PC-9 (cell line): ENCODE results near the gene RHOBTB1.

Source experiments
- EZH2 ChIP-seq: fragments of 200-600 bp; sonication (generic); IDR thresholded peaks from 2 replicates; pipeline ENCODE4 v1.8.0; 2017; ENCODE audit warnings: antibody characterized with exemption, low read depth
- TF ChIP-seq, protein P1 (sequence below): fragments of 200-600 bp; sonication (generic); conservative IDR thresholded peaks from 2 replicates; pipeline ENCODE4 v1.6.1; 2017; ENCODE audit warnings: mixed run types, antibody characterized with exemption, mild to moderate bottlenecking, moderate library complexity

DNA sequence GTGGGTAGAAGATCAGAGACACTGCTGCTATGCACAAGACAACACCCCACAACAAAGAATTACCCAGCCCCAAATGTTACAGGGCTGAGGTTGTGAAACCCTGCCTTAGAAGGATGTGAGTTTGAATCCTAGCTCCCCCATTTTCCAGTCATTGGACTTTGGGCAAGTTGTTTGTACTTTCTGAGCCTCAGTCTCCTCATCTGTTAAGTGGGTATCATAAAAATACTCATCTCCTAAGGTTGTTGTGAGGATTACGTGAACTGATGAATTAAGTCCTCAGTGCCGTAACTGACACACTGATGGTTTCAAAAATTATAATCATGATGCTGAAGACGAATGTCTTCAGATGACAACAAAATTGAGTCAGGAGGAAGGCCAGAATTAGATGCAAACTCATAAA, 30.3 kb downstream of the RHOBTB1 start:
- TF ChIP-seq EZH2 = no peak
- TF ChIP-seq, protein P1, sequence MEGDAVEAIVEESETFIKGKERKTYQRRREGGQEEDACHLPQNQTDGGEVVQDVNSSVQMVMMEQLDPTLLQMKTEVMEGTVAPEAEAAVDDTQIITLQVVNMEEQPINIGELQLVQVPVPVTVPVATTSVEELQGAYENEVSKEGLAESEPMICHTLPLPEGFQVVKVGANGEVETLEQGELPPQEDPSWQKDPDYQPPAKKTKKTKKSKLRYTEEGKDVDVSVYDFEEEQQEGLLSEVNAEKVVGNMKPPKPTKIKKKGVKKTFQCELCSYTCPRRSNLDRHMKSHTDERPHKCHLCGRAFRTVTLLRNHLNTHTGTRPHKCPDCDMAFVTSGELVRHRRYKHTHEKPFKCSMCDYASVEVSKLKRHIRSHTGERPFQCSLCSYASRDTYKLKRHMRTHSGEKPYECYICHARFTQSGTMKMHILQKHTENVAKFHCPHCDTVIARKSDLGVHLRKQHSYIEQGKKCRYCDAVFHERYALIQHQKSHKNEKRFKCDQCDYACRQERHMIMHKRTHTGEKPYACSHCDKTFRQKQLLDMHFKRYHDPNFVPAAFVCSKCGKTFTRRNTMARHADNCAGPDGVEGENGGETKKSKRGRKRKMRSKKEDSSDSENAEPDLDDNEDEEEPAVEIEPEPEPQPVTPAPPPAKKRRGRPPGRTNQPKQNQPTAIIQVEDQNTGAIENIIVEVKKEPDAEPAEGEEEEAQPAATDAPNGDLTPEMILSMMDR = no peak
